Measurements from ENCODE around the gene BSDC1.

The BSDC1 gene

GRCh38 chr1:32351399-32352238 lies 42.6 kb downstream of the BSDC1 start:
- peaks cover 20% of the 10 kb centered on the region for H3K4me1 ChIP-seq (ENCODE audit: insufficient read depth, low read length)
- H3K27ac ChIP-seq (ENCODE audit: low read length) = peak overlapping the region; percentile 90
- no peaks in the 10 kb centered on the region for H4K20me1 ChIP-seq (ENCODE audit: insufficient read depth, low read length)
- peak overlapping the region; percentile 91 for H3K9ac ChIP-seq (ENCODE audit: low read depth, low read length)
- H3K27me3 ChIP-seq (ENCODE audit: insufficient read depth, low read length, poor library complexity) = no peaks in the 10 kb centered on the region
- DNase-seq (peak; percentile 95), ATAC-seq (ENCODE audit: insufficient read depth, low read depth) (peak; percentile 94)
- peak overlapping the region; percentile 81 for H2AFZ ChIP-seq (ENCODE audit: low read depth, low read length)
- TF ChIP-seq CTCF (IDR thresholded peaks at IDR 0.05; ENCODE audit: borderline replicate concordance, extremely low read depth, low read length, poor library complexity, severe bottlenecking) (no peak), EZH2 (IDR thresholded peaks at IDR 0.05; ENCODE audit: borderline replicate concordance, low read depth, low read length, severe bottlenecking) (no peak)
- peak overlapping the region; percentile 29 to 63; a peak in 3 of 4 replicates for H3K4me3 ChIP-seq (ENCODE audit: low read depth in 1 of 2, low read length in 2 of 2)
- H3K9me3 ChIP-seq (ENCODE audit: insufficient read depth, low read length, severe bottlenecking) = no peaks in the 10 kb centered on the region
- no peaks in the 10 kb centered on the region for H3K36me3 ChIP-seq (ENCODE audit: insufficient read depth, low read length)
- H3K4me2 ChIP-seq (ENCODE audit: insufficient read depth, low read length) = peak overlapping the region; percentile 95
- H3K79me2 ChIP-seq (ENCODE audit: insufficient read depth, low read length) = peaks cover 4% of the 10 kb centered on the region

GRCh38 chr1:32350785-32351398 lies 43.3 kb downstream of the BSDC1 start:
- H3K4me2 ChIP-seq (ENCODE audit: insufficient read depth, low read length) = peak overlapping the region; percentile 95
- peak overlapping the region; percentile 29 to 63; a peak in 3 of 4 replicates for H3K4me3 ChIP-seq (ENCODE audit: low read depth in 1 of 2, low read length in 2 of 2)
- no peaks in the 10 kb centered on the region for H3K36me3 ChIP-seq (ENCODE audit: insufficient read depth, low read length)
- peak overlapping the region; percentile 90 for H3K27ac ChIP-seq (ENCODE audit: low read length)
- H2AFZ ChIP-seq (ENCODE audit: low read depth, low read length) = peak overlapping the region; percentile 80
- peak overlapping the region; percentile 91 for H3K9ac ChIP-seq (ENCODE audit: low read depth, low read length)
- H3K9me3 ChIP-seq (ENCODE audit: insufficient read depth, low read length, severe bottlenecking) = no peaks in the 10 kb centered on the region
- H3K27me3 ChIP-seq (ENCODE audit: insufficient read depth, low read length, poor library complexity) = no peaks in the 10 kb centered on the region
- H3K4me1 ChIP-seq (ENCODE audit: insufficient read depth, low read length) = peaks cover 20% of the 10 kb centered on the region
- peaks cover 4% of the 10 kb centered on the region for H3K79me2 ChIP-seq (ENCODE audit: insufficient read depth, low read length)
- H4K20me1 ChIP-seq (ENCODE audit: insufficient read depth, low read length) = no peaks in the 10 kb centered on the region
- DNase-seq (no peak), ATAC-seq (ENCODE audit: insufficient read depth, low read depth) (peak; percentile 72)
- TF ChIP-seq EZH2 (IDR thresholded peaks at IDR 0.05; ENCODE audit: borderline replicate concordance, low read depth, low read length, severe bottlenecking) = no peak
- TF ChIP-seq CTCF (IDR thresholded peaks at IDR 0.05; ENCODE audit: borderline replicate concordance, extremely low read depth, low read length, poor library complexity, severe bottlenecking) = peak; percentile 67

- Histone ChIP-seq H3K4me1 (ENCODE audit: insufficient read depth, low read length) (peaks cover 20% of the 10 kb centered on the region), H3K27ac (ENCODE audit: low read length) (no peak overlapping the region), H3K9ac (ENCODE audit: low read depth, low read length) (no peak overlapping the region), H3K36me3 (ENCODE audit: insufficient read depth, low read length) (no peaks in the 10 kb centered on the region), H3K4me3 (ENCODE audit: low read depth in 1 of 2, low read length in 2 of 2) (no peak overlapping the region), H3K9me3 (ENCODE audit: insufficient read depth, low read length, severe bottlenecking) (no peaks in the 10 kb centered on the region), H2AFZ (ENCODE audit: low read depth, low read length) (no peak overlapping the region), H4K20me1 (ENCODE audit: insufficient read depth, low read length) (no peaks in the 10 kb centered on the region), H3K27me3 (ENCODE audit: insufficient read depth, low read length, poor library complexity) (no peaks in the 10 kb centered on the region), H3K79me2 (ENCODE audit: insufficient read depth, low read length) (peaks cover 4% of the 10 kb centered on the region), H3K4me2 (ENCODE audit: insufficient read depth, low read length) (no peak overlapping the region)
- TF ChIP-seq CTCF (IDR thresholded peaks at IDR 0.05; ENCODE audit: borderline replicate concordance, extremely low read depth, low read length, poor library complexity, severe bottlenecking) = no peak
- no peak for TF ChIP-seq EZH2 (IDR thresholded peaks at IDR 0.05; ENCODE audit: borderline replicate concordance, low read depth, low read length, severe bottlenecking)
- no peak for DNase-seq
- ATAC-seq (ENCODE audit: insufficient read depth, low read depth) = no peak
These were observed 45.0 kb downstream of the BSDC1 start for GRCh38 chr1:32349211-32349708.

Measured in DND-41 (cell line).